Skin epidermis (tissue), 12 donors: ENCODE measurements around the gene TM4SF4.

Source experiments
- H3K27ac ChIP-seq, 21 experiments: fragments of 200-600 bp; sonication (generic) in 11 of 21; one replicate each; pipeline ENCODE4 v1.5.0; 2020; ENCODE audit warnings: mild to moderate bottlenecking in 3 of 21, inconsistent platforms in 2 of 21, moderate library complexity in 2 of 21
- H3K4me3 ChIP-seq, 7 experiments: fragments of 200-600 bp; sonication (generic) in 2 of 7; one replicate each; pipeline ENCODE4 v1.5.0; 2020; ENCODE audit warnings: inconsistent platforms in 2 of 7, mild to moderate bottlenecking in 2 of 7, moderate library complexity in 1 of 7

Gene TM4SF4

DNA sequence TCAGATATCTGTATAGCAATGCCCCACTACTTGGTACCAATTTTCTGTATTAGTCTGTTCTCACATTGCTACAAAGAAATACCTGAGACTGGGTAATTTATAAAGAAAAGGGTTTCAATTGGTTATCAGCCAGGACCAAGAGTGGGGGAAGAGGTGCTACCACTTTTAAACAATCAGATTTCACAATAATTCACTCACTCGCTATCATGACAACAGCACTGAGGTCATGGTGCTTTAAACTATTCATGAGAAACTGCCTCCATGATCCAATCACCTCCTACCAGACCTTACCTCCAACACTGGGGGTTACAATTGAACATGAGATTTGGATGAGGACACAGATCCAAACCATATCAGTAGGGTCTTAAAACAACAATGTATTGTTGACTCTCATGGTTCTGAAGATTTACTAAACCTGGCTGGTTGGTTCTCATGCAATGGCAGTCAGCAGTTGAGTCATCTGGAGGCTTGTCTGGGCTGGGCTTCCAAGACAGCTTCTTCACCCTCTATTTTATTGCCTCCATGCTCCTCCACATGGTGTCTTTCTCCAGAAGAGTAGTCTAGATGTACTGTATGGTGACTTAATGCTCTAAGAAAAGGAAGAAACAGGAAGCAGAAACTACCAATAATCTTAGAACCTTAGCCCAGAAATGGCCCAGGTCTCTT, 21.2 kb upstream of the TM4SF4 start:
- no peak overlapping the region for H3K27ac ChIP-seq
- no peak overlapping the region for H3K4me3 ChIP-seq

- Histone ChIP-seq H3K4me3 (no peak overlapping the region), H3K27ac (no peak overlapping the region)
Measured at GRCh38 chr3:149454746-149455145, 19.8 kb upstream of the TM4SF4 start.

- no peak overlapping the region for H3K4me3 ChIP-seq
- H3K27ac ChIP-seq, result no peak overlapping the region
Measured at GRCh38 chr3:149455366-149455765, 19.1 kb upstream of the TM4SF4 start.

GRCh38 chr3:149455989-149456388, 18.5 kb upstream of the TM4SF4 start:
- H3K4me3 ChIP-seq, result no peak overlapping the region
- no peak overlapping the region for H3K27ac ChIP-seq

GRCh38 chr3:149459491-149460059, 14.9 kb upstream of the TM4SF4 start:
- H3K27ac ChIP-seq, result no peak overlapping the region
- H3K4me3 ChIP-seq, result no peak overlapping the region

DNA sequence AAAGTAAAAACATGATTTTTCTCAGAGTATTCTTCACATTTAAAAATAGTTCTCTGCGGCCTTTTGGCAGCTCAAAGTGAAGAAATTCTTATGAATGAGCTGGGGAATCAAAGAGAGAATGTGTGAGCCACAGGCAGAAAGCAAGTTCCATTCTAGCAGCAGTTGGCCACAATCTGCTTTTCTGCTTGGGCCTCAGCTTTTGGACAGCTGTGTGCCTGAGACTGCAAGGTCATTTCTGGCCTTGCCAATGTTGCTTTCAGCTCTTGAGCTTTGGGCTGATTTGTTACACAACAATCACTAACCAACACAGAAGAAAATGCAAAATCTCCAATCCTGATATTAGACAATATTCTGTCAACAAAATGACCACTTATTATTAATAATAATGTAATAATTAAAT, 14.4 kb upstream of the TM4SF4 start:
- H3K27ac ChIP-seq, result no peak overlapping the region
- no peak overlapping the region for H3K4me3 ChIP-seq

- Histone ChIP-seq H3K4me3 (no peak overlapping the region), H3K27ac (no peak overlapping the region)
Measured at GRCh38 chr3:149462051-149462450, 12.4 kb upstream of the TM4SF4 start.

DNA sequence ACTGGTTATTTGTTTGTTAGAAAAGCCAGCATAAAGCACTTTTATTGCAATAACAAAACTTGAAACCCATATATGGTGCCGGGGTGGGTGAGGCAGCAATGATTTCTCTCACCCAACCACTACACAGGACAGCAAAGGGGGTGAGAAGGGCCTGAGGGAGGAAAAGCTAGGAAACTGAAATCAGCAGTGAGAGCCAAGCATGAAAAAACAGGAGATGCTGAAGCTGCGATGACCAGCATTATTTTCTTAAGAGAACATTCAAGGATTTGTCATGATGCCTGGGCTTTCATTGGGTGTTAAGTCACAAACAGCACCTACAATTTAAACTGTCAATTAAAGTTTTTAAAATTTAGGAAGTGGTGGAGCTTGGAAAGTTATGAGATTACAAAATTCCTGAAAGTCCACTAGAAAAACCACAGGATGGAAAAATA, 11.9 kb upstream of the TM4SF4 start:
- Histone ChIP-seq H3K27ac (no peak overlapping the region), H3K4me3 (no peak overlapping the region)

GRCh38 chr3:149463921-149464320, 10.6 kb upstream of the TM4SF4 start:
- Histone ChIP-seq H3K4me3 (no peak overlapping the region), H3K27ac (no peak overlapping the region)

DNA sequence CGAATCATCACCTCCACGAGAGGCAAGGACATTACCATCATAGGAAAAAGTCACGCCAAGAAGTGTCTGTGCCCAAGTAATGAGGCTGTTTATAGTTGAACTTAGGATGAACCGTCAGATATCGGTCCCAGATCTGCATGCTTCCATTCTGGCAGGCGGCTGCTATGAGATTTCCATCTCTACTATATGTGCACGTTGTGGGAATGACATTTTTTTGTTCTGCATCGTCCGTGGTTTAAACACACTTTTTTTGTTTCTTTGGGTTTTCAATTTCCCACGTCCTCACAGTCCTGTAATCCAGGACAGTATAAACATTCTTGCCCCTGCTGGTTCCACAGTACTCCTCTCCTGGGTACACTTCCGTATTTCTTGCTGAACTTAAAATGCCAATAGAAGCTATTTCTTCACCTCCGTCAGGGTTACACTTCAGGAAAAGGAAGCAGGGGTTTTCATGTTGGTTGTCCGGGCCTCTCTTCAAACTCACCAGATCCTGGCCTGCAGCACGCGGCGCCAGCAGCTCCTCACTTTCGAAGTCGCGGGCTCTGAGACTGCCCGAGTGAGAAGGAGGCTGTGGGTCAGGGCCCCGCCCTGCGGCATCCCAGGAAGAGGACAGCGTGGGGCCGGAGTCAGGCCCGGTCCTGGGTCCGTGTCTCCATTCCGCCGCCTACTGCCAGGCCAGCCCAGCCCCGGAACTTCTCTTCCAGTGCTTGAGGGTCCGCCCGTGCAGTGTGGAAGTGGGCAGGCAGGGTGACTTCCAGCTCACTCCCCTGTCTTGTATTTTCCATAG, 9.8 kb upstream of the TM4SF4 start:
- no peak overlapping the region for H3K4me3 ChIP-seq
- H3K27ac ChIP-seq, result no peak overlapping the region

DNA sequence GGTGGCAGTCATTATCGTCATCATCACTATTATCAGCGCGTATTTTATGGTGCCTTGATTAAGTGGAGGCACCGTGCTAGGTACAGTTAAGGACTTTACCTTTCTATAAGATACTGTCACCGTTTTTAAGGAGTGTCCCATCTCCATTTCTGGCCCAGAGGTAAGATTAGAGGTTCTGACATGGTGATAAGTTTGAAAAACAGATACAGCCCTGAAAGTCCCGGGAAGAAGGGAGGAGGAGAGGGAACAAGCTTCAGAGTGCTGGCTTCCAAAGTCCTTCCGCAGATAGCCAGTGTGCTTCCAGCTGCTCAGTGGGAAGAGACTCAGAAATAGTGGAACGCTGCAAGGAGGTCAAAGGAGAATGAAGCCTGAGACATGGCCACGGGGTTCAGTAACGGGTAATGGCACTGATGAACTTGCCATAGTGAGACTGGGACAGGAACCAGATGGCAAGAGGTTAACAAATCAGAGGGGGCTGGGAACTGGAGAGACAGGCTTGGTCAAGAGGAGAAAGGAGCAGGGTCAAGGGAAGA, 9.1 kb upstream of the TM4SF4 start:
- Histone ChIP-seq H3K4me3 (no peak overlapping the region), H3K27ac (no peak overlapping the region)

DNA sequence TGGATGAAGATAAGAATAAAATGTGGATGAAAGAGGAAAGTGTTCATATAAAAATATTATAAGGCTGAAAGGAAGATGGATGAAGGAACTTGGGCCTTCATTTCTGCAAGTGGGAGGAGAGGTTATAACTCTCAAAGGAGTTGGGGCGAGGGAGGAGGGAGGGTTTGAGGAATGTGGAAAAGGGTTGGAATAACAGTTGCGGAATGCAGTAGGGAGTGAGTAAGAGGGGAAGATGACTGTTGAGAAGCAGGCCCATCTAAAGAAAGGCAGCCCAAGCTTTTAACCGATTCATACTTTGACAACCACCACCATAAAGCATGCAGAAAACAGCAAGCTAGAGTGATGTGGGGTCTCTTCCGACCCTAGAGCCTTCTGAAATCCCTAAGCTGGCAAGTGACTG, 8.3 kb upstream of the TM4SF4 start:
- no peak overlapping the region for H3K4me3 ChIP-seq
- peak overlapping the region in 3 of 21 experiments; percentile 3 to 54 (median 47) for H3K27ac ChIP-seq

- Histone ChIP-seq H3K4me3 (no peak overlapping the region), H3K27ac (no peak overlapping the region)
Measured at GRCh38 chr3:149468504-149469212, 5.8 kb upstream of the TM4SF4 start.

DNA sequence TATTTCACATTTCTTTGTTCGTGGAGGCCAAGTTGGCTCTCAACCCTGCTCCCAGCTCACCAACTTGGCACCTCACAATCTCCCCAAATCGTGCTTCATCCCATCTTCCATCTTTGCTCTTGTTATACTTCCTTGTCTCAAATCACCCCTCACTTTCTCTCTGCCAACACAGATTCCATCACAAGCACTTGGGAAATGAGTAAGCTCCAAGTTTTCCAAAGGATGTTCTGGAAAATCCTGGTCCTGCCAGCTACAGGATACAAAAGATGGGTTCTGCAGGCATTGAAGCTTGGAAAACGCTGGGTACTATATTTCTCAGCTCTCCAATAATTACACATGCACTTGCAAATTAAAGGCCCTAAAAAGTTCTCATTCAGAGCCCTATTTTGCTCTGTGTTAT, 4.1 kb upstream of the TM4SF4 start:
- Histone ChIP-seq H3K27ac (no peak overlapping the region), H3K4me3 (no peak overlapping the region)

DNA sequence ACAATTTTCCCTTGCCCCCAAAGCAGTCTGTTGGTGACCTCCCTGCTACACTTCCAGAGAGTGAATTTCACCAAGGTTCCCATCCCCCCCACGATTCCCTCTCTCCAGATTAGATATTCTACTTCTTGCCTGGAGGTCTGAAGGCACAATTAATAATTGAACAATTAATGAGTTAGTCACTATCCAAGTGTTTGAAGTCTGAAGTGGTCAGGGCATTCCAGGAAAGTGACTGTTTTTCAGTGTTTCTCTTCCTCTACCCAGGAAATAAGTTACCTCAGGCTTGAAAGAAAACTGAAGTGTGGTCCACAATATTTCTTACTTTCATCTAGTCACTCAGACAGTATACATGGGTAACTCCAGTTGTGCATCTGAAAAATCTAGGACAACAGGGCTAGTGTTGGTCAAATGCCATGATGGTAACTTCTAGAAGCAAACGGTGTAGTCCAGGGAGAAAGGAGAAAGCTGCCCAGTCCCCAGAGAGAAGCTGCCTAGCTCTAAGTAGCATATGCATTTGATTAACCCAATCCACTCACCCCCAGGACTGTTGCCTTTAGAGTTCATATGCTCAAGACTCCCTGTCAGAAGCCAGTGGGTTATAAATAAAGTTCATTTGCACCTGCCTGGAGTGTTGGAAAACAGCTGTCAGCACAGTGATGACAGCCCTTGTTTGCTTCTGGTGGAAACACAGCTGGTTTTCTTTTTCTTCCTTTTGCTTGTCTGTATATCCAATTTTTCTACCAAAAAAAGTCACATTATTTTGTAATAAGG, 2.3 kb upstream of the TM4SF4 start:
- H3K4me3 ChIP-seq, result no peak overlapping the region
- no peak overlapping the region for H3K27ac ChIP-seq

- Histone ChIP-seq H3K4me3 (no peak overlapping the region), H3K27ac (peak overlapping the region in 4 of 21 experiments; percentile 5 to 26 (median 12))
Measured at GRCh38 chr3:149473357-149474249, 894 bp upstream of the TM4SF4 start.

DNA sequence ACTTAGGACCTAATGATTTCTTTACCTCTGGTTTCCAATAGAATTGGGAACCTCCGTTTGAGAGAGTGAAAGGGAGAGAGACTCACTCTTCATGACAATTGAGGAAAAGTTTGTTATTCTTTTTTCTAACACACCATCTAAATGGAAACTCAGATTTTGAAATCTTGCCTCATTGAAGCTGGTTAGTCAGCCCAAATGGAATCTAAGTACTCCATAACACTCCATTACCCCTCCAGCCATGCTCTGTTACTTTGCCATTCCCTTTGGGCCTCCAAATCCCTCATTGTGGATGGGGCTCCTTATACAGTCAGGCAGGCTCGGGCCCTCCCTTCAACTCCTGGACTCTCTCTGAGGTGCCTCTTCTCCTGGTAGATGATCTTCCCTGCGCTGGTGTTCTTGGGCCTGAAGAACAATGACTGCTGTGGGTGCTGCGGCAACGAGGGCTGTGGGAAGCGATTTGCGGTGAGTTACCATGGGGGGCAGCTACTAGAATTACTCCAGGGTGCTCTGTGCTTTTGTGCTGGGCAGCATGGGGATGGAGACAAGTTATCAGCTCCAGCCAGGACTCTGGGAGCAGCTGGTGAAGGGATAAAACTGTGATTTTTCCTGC, 1.1 kb downstream of the TM4SF4 start:
- H3K27ac ChIP-seq, result no peak overlapping the region
- H3K4me3 ChIP-seq, result no peak overlapping the region

DNA sequence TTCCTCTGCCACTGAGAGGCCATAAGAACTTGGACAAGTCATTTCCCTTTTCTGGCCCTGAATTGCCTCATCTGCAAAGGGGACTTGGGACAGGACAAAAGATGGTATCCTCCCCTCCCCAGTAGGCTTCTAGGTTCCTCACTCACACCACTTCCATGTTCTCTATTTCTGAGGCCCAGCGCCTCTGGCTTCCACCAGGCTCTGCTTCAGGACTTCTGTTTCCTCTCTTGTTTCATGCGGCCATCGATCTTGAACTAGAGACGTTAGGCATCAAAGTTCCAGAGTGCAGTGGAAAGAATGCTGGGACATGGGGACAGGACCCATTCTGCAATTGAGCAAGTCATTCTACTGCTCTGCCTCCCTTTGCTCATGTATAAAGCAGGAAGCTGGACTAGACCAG, 1.7 kb downstream of the TM4SF4 start:
- H3K27ac ChIP-seq, result no peak overlapping the region
- H3K4me3 ChIP-seq, result no peak overlapping the region
